Endodermal cell (in vitro differentiated cells): ENCODE measurements around the gene HACD4. TPM values are rescaled to one million over a fixed set of nuclear protein-coding genes. Genes with fewer than 3 reads are reported as not detected.

ENCODE experiments used
- DNase-seq: peaks from one replicate; pipeline ENCODE4 v3.0.0-alpha.2; 2017
- H3K27ac ChIP-seq: 2 replicates; pipeline ENCODE4 v1.5.1; 2013; ENCODE audit warnings: mild to moderate bottlenecking, low read depth, low read length, moderate library complexity
- H3K27me3 ChIP-seq: 2 replicates; pipeline ENCODE4 v1.6.1; 2013; ENCODE audit warnings: mild to moderate bottlenecking, low read length, moderate library complexity; ENCODE audit not compliant: insufficient read depth, control insufficient read depth, poor library complexity, severe bottlenecking
- H3K36me3 ChIP-seq: 2 replicates; pipeline ENCODE4 v1.7.0; 2013; ENCODE audit warnings: mild to moderate bottlenecking, low read length, moderate library complexity; ENCODE audit not compliant: control insufficient read depth, insufficient read depth
- H3K4me1 ChIP-seq: one replicate; pipeline ENCODE4 v1.7.0; 2013; ENCODE audit warnings: low read length; ENCODE audit not compliant: control insufficient read depth, insufficient read depth
- H3K4me3 ChIP-seq: 2 replicates; pipeline ENCODE4 v1.5.1; 2013; ENCODE audit warnings: mild to moderate bottlenecking, low read length, moderate library complexity
- H3K9ac ChIP-seq: 2 replicates; pipeline ENCODE4 v1.6.1; 2013; ENCODE audit warnings: mild to moderate bottlenecking, low read length, moderate library complexity; ENCODE audit not compliant: poor library complexity, severe bottlenecking; ENCODE audit errors: extremely low read depth
- H3K9me3 ChIP-seq: 2 replicates; pipeline ENCODE4 v1.6.1; 2013; ENCODE audit warnings: mild to moderate bottlenecking, low read length, moderate library complexity; ENCODE audit not compliant: control insufficient read depth
- H3K27ac Mint-ChIP-seq: 2 replicates; pipeline ENCODE4 v1.8.0; 2020; ENCODE audit warnings: mixed read lengths
- H3K27me3 Mint-ChIP-seq: 2 replicates; pipeline ENCODE4 v1.8.0; 2021; ENCODE audit warnings: mild to moderate bottlenecking, mixed read lengths; ENCODE audit not compliant: insufficient read depth
- H3K36me3 Mint-ChIP-seq: 2 replicates; pipeline ENCODE4 v1.8.0; 2020; ENCODE audit warnings: low read depth, mixed read lengths
- H3K4me1 Mint-ChIP-seq: 2 replicates; pipeline ENCODE4 v1.8.0; 2020; ENCODE audit warnings: mixed read lengths
- H3K4me3 Mint-ChIP-seq: 2 replicates; pipeline ENCODE4 v1.8.0; 2020; ENCODE audit warnings: mild to moderate bottlenecking, moderate library complexity, mixed read lengths
- H3K9me3 Mint-ChIP-seq: 2 replicates; pipeline ENCODE4 v1.8.0; 2020; ENCODE audit warnings: mild to moderate bottlenecking, mixed read lengths
- WGBS, 2 experiments: methylation state at CpG; one replicate each; pipeline versions ENCODE4 v1.1.5 to v1.1.7; 2013; ENCODE audit warnings: missing lambda C conversion rate in 2 of 2, mixed read lengths in 1 of 2; ENCODE audit not compliant: insufficient coverage in 1 of 2, insufficient read length in 1 of 2; 5-methylcytosine and 5-hydroxymethylcytosine counted together
- total RNA-seq, 2 donors: library from RNA; stranded (reverse); fragmentation: NEBNext Ultra II Directional in 1 of 2; extraction: Animal tissue kit (Norgen Biotek cat#: 25700) in 1 of 2; gene quantifications; 2 replicates in 1 of 2; 3 replicates in 1 of 2; pipeline ENCODE4 v1.2.1, GENCODE V29; 2021
- TF ChIP-seq, protein P1 (sequence below): fragments of 200-600 bp; sonication (generic); conservative IDR thresholded peaks from 2 replicates; pipeline ENCODE4 v1.5.0; 2021; ENCODE audit warnings: antibody characterized with exemption, mild to moderate bottlenecking

Gene HACD4
- total RNA-seq, 2 donors from 2014 or later, result 1.6 to 1.7 TPM

DNA sequence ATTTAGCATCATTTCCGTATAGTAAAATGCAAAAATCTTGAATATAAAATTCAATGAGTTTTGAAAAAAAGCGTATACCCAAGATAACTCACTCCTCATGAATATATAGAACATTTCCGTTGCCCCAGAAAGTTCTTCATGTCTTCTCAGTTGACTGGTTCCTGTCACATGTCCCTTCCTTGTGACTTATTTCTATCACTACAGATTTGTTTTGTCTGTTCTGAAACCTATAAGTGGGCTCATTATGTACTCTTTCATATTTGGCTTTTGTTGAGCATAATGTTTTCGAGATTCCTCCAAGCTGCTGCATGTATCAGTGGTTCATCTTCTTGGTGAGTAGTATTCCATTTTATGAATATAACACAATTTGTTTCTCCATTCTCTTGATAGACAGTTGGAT lies 11.0 kb upstream of the HACD4 start:
- 93 to 100% methylated on average over 2 to 4 of the region's 4 CpGs for WGBS, 2 experiments

DNA sequence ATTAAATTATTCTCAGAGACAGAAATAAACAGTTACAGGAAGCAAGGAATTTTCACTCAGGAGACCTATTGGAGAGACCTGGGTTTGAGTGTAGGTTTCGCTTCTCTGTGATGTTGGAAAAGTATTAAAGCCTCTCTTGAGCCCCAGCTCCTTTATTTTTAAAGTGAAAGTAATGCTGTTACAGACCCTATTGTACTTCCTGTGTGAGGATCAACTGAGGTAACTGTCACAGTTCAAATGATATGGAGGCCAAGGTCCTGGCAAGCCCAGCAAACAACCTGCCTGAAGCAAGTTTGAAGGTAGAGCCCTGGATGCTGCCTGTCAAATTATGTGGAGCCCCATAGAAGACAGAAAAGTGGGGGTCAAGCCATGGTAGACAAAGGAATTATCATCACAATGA lies 7.9 kb upstream of the HACD4 start:
- Histone ChIP-seq H3K36me3 (no peaks in the 10 kb centered on the region), H3K4me3 (no peak overlapping the region), H3K27me3 (no peaks in the 10 kb centered on the region), H3K9me3 (no peaks in the 10 kb centered on the region), H3K4me1 (peaks cover 3% of the 10 kb centered on the region), H3K9ac (no peak overlapping the region), H3K27ac (no peak overlapping the region)
- TF ChIP-seq, protein P1, sequence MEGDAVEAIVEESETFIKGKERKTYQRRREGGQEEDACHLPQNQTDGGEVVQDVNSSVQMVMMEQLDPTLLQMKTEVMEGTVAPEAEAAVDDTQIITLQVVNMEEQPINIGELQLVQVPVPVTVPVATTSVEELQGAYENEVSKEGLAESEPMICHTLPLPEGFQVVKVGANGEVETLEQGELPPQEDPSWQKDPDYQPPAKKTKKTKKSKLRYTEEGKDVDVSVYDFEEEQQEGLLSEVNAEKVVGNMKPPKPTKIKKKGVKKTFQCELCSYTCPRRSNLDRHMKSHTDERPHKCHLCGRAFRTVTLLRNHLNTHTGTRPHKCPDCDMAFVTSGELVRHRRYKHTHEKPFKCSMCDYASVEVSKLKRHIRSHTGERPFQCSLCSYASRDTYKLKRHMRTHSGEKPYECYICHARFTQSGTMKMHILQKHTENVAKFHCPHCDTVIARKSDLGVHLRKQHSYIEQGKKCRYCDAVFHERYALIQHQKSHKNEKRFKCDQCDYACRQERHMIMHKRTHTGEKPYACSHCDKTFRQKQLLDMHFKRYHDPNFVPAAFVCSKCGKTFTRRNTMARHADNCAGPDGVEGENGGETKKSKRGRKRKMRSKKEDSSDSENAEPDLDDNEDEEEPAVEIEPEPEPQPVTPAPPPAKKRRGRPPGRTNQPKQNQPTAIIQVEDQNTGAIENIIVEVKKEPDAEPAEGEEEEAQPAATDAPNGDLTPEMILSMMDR, result no peak
- no peak overlapping the region for H3K27ac Mint-ChIP-seq
- no peaks in the 10 kb centered on the region for H3K9me3 Mint-ChIP-seq
- H3K27me3 Mint-ChIP-seq, result no peaks in the 10 kb centered on the region
- 86 to 100% methylated on average over 1 of the region's 1 CpG for WGBS, 2 experiments
- no peaks in the 10 kb centered on the region for H3K36me3 Mint-ChIP-seq
- peaks cover 6% of the 10 kb centered on the region for H3K4me1 Mint-ChIP-seq
- DNase-seq, result no peak
- H3K4me3 Mint-ChIP-seq, result no peak overlapping the region

More for the DNA sequence above, 11.0 kb upstream of the HACD4 start:
- Histone ChIP-seq H3K9ac (no peak overlapping the region), H3K27me3 (no peaks in the 10 kb centered on the region), H3K4me3 (no peak overlapping the region), H3K27ac (no peak overlapping the region), H3K4me1 (no peaks in the 10 kb centered on the region), H3K9me3 (no peaks in the 10 kb centered on the region), H3K36me3 (no peaks in the 10 kb centered on the region)
- Mint-ChIP-seq H3K36me3 (no peaks in the 10 kb centered on the region), H3K9me3 (no peaks in the 10 kb centered on the region), H3K4me1 (peaks cover 6% of the 10 kb centered on the region), H3K27me3 (no peaks in the 10 kb centered on the region), H3K27ac (no peak overlapping the region), H3K4me3 (no peak overlapping the region)
- no peak for DNase-seq
- TF ChIP-seq, protein P1, result no peak

DNA sequence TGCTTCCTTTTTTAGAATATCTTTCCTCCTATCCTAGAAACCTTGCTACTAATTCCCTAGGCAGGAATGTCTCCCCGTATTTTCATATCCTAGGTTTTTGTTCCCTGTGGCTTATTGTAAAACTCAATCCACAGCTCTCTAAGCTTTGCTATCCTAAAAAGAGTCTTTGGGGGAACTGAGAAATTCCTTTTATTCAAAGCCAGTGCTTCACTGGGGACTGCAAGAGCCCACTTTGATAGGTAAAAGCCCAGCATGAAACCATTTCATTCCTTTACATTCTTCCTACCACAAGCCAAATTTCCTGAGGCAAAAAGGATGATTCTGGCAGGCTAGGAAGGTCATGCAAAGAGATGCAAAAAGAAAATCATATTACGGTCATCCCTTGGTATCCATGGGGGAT lies 5.8 kb upstream of the HACD4 start:
- TF ChIP-seq, protein P1, result no peak
- WGBS, 2 experiments, result 42 to 65% methylated on average over 2 of the region's 2 CpGs
- DNase-seq, result no peak

More for the DNA sequence above, 5.8 kb upstream of the HACD4 start:
- no peaks in the 10 kb centered on the region for H3K9me3 Mint-ChIP-seq
- H3K9ac ChIP-seq, result no peak overlapping the region
- H3K36me3 Mint-ChIP-seq, result no peaks in the 10 kb centered on the region
- H3K4me3 ChIP-seq, result no peak overlapping the region
- H3K36me3 ChIP-seq, result no peaks in the 10 kb centered on the region
- no peak overlapping the region for H3K4me3 Mint-ChIP-seq
- H3K27ac ChIP-seq, result no peak overlapping the region
- H3K27me3 Mint-ChIP-seq, result peaks cover 8% of the 10 kb centered on the region
- H3K27ac Mint-ChIP-seq, result no peak overlapping the region
- H3K27me3 ChIP-seq, result no peaks in the 10 kb centered on the region
- H3K4me1 ChIP-seq, result peaks cover 3% of the 10 kb centered on the region
- peaks cover 6% of the 10 kb centered on the region for H3K4me1 Mint-ChIP-seq
- H3K9me3 ChIP-seq, result no peaks in the 10 kb centered on the region
